SIG-M5 (cell line): ENCODE measurements around the gene RTN4R.

ENCODE experiments used
- DNase-seq: peaks from one replicate; lab custom pipeline; 2025; lab: John Stamatoyannopoulos, UW

Gene RTN4R

DNA sequence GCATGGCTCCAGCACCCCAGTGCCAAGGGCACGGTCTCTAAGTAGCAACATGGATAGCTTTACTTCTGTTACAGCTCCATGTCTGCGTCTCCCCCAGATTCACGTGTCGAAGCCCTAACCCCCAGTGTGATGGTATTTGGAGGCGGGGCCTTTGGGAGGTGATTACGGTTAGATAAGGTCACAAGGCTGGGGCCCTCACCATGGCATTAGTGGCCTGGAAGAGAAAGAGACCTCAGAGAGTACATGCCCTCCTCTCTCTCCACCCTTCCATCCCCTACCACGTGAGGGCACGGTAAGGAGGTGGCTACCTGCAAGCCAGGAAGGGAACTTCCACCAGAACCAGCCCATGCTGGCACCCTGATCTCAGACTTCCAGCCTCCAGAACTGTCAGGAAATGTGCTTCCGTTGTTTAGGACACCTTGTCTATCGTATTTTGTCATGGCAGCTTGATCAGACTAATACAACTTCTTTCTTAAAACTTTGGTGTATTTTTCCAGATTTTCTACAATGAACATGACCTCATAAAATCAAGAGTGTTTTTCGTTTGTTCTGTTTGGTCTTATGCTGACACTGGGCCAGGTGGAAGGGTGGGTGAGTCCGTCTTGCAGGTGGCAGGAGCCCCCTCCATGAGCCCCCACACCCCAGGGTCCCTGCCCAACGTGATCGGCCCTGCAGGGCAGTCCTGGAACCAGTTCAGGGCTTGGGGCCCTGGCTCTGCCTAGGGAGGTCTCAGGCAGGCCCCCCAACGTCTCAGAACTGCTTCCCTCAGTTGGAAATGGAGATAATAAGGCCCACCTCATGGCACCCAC, 10.7 kb downstream of the RTN4R start:
- DNase-seq = no peak

DNA sequence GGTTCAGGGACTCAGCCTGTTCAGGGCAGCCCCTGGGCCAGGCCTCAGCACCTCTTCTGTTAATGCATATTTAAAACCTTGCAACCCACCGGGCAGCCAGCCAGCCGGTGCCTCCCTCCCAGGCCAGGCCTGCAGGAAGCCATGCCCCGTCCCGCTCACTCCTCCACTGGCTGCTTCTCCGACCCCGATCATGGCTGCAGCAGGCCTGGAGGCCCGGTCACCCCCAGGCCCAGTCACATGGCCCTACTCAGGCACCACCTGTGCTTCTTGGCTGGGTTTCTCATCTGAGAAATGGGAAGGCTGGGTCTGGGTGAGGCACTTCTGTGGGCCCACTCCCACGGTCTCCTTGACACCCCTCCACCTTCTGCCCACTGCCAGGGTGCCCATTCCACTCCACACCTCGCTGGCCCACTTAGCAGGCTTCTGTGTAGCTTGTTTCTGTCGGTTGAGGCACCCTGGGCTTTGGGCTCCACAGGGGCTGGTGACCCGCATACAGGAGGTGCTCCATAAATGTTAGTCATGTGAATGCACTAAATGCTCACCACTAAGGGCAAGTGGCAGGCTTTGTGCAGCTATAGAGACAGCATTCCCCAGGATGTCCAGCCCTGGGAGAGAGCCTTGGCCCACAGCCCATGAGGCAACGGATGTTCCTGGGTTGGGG, 11.4 kb downstream of the RTN4R start:
- DNase-seq = no peak

DNA sequence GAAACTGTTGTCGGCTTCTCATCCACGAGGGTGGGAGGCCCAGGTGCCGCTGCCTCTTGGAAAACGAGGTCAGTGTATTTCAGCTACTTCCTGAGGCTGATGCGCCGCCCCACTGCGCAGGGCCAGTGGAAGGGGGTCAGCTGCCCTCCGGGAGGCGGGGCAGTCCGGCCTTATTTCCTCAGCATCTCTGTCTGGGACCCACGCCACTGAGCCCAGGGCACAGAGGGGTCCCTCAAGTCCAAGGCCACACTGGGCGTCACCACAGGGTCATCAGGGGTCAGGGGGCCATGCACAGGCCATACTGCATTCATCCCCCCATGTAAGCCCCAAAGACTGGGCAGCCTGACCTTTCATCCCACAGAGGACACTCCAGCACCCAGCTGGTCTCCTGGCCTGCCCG, 12.1 kb downstream of the RTN4R start:
- DNase-seq = no peak

DNA sequence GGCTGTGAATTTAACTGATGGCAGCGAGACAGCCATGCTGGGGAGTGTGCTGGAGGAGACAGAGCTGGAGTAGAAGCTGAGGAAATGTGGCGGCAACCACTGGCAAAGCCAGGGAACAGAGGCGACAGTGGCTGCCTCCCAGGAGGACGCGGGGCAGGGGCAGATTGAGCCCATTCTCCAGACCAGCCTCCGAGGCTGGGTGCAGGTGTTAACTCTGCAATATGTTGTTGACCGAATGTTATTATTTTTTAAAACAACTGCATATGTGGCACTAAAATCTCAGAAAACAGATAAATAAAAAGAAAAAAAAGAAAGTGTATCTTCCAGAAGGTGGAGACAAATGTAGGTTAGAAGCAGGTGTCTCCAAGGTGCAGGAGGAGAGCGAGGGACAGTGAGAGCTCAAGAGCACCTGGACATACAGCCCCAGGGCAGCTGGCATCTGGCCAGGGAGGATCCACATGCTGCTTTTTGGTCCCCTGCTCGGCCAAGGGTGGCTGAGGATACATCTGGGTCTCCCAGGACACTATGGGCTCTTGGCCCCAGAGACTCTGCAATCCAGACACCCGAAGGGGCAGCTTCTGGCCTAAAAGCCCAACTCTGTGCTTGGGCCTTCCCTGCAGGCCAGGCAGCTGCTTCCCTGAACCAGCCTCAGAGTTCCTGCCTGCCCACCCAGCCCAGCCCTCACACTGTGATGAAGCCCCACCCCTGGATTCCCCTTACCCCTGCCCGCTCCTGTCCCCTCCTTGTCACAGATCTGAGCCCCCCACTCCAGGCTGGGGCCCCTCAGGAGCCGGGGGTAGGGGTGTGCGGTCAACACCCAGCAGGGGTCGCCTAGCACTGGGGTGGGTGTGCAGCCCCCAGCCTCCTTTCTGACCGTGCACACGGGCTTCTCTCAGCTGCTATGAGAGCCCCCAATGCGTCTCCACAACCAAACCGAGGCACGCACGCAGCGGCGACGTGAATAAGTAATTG, 12.9 kb downstream of the RTN4R start:
- DNase-seq = no peak

DNA sequence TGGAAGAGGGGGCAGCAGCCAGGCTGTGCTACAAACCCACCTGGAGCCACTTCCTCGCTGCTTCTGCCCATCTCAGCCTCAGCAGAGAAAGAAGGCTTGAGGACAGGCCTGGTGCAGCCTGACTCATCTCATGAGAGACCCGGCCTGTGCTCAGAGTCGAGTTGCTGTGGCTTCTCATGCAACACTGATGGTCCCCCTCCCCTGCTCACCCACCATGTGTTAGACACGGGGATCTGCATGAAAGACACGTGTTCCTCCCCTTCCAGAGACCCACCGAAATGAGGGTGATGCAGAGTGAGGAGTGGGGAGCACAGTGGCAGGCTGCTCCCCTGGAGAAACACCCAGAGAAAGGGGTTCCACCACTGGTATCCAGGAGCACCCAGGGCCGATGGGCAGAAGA, 15.0 kb downstream of the RTN4R start:
- DNase-seq = no peak

DNA sequence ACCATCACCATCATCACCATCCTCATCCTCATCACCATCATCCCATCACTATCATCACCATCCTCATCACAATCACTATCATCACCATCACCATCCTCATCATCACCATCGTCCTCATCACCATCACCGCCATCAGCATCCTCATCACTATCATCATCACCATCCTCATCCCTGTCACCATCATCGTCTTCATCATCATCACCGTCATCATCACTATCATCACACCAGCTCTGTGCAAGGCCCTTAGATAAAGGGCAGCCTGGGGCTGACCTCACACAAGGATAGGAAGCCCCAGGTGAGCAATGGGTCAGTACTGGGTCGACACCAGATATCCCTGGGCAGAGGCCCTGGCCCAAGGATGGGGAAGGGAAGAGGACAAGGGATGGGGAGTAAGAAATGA, 16.1 kb downstream of the RTN4R start:
- no peak for DNase-seq

DNA sequence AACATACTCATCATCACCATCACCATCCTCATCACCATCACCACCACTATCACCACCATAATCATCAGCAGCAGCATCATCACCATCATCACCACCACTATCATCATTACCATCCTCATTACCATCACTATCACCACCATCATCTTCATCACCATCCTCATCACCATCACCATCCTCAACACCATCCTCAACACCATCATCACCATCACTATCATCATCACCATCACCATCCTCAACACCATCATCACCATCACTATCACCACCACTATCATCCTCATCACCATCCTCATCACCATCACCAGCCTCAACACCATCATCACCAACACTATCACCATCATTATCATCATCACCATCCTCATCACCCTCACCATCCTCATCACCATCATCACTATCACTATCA, 16.6 kb downstream of the RTN4R start:
- no peak for DNase-seq

DNA sequence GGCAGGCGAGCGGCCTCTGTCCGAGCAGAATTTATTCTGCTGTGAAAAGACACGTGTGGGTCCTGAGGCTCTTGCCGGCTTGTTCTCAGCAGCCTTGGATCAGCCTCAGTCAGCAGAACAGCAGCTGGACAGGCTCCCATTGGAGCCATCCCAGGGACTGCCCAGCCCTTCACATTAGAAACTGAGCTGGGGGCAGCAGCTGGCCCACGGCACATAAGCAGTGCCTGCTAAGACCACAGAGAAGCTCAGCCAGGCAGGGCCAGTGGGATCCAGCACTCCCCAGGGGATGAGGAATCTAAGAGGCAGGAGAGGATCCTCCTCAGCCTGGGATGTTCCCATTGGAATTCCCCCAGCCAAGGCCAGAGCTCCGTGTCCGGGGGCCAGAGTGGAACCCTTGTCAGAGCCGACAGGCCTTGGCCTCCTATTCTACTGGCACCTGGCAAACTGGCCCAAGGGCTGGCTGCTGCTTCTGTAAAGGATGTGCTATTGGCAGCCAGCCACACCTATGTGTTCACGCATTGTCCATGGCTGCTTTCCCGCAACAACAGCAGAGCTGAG, 18.2 kb downstream of the RTN4R start:
- DNase-seq = no peak

DNA sequence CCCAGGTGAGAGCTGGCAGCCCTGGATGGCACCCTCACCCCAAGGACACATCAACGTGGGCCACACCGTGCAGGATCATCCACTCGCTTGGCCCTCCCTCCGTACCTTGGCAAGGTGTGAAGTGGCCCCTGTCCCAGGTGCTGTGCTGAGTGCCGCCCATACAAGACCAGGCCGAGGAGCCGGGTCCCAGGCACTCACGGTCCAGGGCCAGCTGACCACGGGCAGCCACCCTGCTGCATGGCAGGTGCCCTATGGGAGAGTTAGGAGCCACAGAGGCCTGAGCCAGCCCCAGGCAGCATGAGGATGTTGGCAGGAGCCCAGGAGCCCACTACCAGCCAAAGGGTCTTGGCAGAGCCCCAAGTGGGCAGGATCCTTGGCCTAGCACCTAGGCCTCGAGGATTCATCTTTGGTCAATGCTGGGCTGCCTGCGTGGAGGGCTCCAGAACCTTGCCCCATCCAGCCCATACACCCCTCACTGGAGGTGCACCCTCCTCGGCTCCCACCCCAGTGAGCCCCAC, 19.6 kb downstream of the RTN4R start:
- DNase-seq = no peak

DNA sequence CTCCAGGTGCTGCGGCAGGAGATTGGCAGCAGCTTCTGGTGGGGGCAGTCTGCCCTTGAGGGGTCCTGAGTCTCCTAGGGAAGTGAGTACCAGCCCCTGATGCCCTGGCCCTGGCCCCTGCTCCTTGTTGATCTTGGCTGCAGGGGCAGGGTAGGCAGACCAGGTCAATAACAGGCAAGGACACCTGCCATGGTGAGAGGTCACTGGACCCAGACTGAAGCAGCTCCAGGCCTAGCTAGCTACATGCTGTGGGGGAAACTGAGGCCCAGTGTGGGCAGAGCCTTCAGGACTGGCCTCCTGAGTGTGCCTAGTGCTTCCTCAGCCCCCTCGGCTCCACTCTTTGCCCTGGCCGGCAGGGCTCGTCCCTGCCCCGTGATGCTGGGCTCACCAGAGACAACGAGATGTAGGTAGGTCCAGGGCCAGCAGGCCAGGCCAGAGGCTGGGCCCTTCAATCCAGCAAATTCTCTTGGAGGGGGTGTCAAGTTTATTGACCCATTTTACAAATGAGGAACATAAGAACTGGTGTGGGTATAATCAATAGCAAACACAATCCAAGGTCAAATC, 20.4 kb downstream of the RTN4R start:
- DNase-seq = no peak

DNA sequence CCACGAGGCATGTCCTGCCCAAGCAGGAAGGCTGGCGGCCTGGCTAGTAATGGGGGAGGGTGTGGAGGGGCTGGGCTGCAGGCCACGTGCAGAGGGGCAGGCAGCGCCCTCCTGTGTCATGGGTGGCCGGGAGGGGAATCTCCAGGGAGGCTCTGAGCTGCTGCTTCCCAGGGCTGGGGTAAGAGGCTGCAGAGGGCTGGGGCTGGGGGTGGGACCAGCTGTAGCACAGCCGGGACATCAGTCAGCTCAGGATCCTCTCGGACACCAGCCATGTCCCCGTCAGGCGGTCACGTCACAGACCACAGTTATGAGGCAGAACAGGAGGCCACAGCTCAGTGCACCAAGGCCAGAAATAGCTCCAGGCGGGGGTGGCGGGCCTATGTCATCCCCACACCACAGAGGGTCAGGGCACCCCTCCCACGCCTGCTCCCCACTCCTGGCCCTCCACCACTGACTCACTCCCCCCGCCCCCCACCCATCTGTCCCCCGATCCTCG, 21.1 kb downstream of the RTN4R start:
- no peak for DNase-seq

DNA sequence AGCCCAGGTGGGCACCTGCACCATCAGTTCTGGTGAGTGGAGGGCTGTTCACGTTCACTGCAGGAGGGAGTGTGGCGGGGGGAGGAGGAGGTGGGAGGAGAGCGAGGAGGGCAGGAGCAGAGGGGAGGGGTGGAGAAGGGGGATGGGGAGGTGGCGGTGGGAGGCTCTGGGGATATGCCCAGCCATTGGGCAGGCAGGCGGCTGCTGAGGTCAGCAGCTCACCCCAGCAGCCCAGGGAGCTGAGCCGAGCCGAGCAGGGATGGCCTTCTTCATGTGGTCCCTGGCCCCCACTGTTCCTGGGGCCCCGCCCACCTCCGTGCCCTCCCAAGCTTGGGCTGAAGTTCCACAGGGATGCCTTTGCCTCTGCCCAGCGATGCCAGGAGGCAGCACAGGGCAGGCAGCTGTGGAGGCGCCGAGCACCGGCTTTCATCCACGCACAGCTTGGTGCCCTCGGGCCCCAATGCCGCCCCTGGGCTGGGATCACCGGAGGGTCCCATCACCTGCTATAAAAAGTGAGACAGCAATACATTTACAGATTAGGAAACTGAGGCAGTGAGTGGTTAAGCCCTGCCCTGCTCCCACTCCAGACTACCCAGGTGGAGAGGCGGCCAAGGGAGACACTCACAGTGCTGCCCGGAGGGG, 21.6 kb downstream of the RTN4R start:
- DNase-seq = no peak

DNA sequence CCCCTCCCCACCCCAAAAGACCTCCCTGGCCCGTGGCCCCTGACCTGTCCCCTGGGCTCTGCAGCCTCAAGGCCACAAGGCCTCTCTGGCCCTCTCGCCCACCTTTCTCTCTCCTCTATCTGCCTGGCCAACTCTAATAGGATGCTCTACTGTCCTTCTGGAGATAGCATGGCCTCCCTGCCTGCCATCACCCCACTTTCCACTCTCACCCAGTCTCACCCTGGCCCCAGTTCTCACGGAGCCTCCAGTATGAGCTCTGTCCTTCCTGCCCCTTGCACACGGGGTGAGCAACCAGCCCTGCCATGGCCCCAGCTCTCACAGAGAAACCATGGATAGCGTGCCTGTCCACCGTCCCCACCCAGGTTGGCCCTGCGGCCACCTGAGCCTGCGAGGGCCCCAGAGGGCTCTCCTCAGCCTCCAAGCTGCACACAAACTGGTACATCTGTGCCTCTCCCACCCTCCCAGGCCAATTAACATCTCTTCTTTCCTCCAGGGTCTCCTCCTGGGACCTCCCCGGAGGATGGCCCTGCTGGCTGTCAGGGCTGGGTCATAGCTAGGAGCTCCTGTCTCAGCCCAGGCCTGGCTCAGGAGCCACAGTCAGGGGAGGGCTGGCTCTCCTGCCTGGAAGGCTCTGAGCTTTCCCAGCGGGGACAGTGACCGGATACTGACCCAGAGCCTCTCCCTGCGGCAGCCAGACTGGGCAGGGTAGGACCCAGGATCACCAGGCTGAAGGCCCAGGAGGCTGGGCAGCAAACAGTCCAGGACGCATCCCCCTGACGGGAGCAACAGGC, 22.3 kb downstream of the RTN4R start:
- no peak for DNase-seq

DNA sequence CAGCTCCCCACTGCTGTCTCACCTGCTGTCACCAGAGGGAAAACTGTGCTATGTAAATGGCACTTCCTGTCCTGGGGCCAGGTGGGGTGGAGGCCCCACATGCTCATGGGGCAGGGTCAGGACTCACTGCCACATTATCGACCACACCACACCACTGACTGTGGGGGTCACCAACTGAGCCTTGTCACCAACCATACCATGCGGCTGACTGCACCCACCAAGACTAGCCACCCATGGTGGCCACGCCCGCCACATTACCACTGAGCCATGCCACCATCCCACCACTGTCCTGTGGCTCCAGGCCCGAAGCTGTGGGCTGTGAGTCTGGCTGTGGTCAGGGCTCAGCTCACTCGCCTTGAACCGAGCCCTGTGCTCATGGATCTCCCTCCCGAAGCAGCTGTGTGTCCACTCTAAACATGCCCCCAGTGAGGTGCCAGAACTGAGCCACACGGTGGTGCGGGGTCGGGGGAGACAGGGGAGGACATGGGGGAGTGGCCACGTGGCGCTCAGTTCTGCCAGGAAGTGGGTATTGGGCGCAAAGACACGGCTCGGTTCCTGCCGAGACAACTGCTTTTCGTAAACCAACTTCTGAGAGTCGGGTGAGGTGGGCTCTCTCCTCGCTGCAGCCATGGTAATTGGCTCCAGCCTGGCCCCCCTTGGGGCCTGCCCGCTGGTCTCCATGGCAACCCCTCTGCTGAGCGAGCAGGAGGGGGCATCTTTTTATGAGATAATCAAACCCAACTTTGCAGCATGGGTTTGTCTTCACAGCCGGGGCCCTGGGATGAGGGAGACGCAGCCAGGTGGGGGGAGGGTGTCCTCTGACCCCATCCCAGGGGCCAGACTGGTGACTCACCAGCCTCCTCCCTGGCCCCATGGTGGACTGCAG, 23.2 kb downstream of the RTN4R start:
- no peak for DNase-seq

DNA sequence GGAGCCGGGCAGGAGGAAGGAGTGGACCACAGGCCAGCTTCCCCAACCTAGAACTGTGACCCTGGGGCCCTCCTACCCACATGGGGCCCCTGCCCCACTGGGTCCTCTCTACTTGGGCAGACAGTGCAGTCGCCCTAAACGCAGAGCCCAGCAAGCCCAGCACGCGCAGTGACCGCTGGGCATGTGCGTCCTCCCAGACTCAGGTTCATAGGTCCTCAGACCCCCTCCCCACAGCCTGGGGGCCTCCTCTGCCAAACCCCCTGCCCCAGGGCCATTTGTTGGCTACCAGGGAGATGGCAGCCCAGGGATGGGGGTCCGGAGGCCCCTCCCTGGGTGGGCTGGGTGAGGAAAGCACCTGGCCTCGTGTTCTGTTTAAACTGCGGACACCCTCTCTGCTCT, 23.9 kb downstream of the RTN4R start:
- DNase-seq = no peak

DNA sequence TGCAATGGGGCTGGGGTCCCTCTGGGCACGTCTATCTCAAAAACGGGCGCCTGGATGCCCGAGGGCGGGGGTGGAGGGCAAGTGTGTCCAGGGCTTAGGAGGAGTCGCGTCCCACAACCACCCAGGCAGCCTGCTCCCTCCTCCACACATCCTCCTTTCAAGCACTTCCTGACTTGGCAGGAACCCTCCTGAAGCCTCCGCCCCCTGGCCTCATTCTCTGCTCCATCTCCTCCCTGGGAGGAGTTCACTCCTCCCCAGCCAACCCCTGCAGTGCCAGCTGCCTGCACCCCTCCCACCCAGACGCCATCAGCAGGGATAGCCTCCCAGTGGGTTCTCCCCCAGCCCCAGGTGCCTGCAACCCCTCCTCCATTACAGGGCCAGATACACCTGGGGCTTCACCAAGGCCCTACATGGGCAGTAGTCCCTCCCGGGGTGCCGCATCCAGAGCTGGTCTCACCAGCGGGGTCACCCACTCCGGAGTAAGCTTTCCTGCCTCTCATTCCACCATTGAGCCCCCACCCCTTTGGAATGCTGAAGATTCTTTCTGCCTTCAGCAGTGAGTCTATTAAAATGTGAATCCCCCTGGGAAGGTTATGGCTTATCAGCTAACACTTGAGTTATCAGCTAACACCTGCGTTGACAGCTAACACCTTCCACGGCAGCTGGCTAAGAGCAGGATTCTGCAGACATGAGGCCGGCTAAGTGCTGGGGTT, 24.4 kb downstream of the RTN4R start:
- DNase-seq = peak; percentile 5

DNA sequence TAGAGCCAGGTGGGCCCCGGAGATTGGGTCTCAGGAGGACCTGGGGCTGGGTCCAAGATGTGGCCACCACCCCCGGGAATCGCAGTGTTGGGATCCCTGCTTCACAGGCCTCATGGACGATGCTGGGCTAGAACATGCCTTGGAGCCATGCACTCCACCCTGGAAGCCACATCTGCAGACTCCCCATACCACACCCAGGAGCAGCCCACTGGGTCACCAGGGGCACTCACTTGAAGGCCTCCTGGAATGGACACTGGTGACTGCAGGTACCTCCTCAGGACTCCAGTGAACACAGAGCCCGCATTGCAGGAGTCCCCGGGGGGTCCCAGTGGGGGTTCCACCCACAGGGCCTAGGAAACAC, 25.0 kb downstream of the RTN4R start:
- no peak for DNase-seq

DNA sequence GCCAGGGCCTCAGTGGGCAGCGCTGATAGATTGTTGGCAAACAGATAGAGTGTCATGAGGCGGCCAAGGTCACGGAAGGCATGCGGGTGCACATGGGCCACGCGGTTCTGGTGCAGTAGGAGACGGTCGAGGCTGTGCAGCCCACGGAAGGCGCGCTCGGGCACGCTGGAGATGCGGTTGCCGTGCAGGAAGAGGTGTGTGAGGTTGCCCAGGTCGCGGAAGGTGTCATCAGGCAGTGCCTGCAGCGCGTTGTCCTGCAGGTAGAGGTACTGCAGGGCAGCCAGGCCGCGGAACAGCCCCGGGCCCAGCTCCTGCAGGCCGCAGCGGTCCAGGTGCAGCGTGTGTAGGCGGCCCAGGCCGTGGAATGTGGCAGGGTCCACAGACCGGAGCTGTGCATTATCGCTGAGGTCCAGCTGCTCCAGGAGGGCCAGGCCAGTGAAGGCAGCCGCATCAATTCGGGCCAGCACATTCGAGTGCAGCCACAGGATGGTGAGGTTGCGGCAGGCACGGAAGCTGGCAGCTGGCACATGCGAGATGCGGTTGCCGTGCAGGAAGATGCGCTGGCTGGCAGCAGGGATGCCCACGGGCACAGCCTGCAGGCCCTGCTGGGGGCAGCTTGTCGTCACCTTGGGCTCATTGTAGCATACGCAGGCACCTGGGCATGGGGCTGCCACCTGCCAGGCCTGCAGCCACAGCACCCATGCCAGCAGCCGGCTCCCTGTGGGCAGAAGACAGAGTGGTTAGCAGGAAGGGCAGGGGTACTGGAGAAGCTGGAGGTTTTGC, 25.5 kb downstream of the RTN4R start:
- DNase-seq = no peak
